HG03135 (cell line): ENCODE measurements around the gene ZBTB17.
"Not testable (repeated sequence)": the region's sequence is repeated elsewhere in the genome, so short reads cannot be mapped to it uniquely, and the experiment has no call there.

ENCODE experiments used
- ATAC-seq: cut with Tn5 transposase; IDR thresholded peaks from one replicate; pipeline ENCODE4 v1.9.1; 2021; ENCODE audit warnings: mild to moderate bottlenecking, moderate library complexity; ENCODE audit not compliant: unreplicated experiment

Gene ZBTB17

GRCh38 chr1:15988856-15989736 is 13.2 kb upstream of the ZBTB17 start:
- ATAC-seq: no peak

- ATAC-seq: no peak
Measured at GRCh38 chr1:15985611-15986297, 9.9 kb upstream of the ZBTB17 start.

- no peak for ATAC-seq
Measured at GRCh38 chr1:15983275-15983674, 7.4 kb upstream of the ZBTB17 start.

DNA sequence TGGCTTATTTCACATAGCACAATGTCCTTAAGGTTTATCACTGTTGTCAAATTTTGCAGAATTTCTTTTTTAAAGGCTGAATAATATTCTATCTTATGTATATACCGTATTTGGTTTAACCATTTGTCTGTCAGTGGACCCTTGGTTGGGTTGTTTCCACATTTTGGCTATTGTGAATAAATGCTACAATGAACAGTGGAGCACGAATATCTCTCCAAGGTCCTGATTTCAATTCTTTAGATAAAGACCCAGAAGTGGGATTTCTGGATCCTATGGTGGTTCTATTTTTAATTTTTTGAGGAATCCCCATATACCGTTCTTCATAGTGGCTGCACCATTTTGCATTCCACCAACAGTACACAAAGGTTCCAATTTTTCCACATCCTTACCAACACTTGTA is 5.8 kb upstream of the ZBTB17 start:
- no peak for ATAC-seq

DNA sequence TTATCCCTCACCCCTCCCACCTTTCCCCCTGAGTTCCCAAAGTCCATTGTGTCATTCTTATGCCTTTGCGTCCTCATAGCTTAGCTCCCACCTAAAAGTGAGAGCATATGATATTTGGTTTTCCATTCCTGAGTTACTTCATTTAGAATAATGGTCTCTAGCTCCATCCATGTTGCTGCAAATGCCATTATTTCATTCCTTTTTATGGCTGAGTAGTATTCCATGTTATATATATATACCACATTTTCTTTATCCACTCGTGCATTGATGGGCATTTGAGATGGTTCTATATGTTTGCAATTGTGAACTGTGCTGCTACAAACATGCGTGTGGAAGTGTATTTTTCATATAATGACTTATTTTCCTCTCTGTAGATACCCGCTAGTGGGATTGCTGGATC is 2.0 kb upstream of the ZBTB17 start:
- ATAC-seq: not testable (repeated sequence)

- ATAC-seq: peak; percentile 75
Measured at GRCh38 chr1:15975358-15975804, 520 bp downstream of the ZBTB17 start.

- ATAC-seq: peak; percentile 36
Measured at GRCh38 chr1:15974855-15975254, 1.0 kb downstream of the ZBTB17 start.

DNA sequence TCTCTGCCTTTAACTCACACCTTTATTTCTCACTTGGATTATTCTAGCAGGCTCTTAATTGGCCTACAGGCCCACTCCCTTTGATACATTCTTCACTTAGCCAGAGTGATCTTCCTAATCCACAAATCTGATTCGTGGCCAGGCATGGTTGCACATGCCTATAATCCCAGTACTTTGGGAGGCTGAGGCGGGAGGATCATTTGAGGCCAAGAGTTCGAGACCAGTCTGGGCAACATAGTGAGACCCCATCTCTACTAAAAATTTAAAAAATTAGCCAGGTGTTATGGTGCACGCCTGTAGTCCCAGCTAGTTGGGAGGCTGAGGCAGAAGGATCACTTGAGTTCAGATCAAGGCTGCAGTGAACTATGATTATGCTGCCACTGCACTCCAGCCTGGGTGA is 2.1 kb downstream of the ZBTB17 start:
- no peak for ATAC-seq

GRCh38 chr1:15972409-15972808 is 3.5 kb downstream of the ZBTB17 start:
- no peak for ATAC-seq

DNA sequence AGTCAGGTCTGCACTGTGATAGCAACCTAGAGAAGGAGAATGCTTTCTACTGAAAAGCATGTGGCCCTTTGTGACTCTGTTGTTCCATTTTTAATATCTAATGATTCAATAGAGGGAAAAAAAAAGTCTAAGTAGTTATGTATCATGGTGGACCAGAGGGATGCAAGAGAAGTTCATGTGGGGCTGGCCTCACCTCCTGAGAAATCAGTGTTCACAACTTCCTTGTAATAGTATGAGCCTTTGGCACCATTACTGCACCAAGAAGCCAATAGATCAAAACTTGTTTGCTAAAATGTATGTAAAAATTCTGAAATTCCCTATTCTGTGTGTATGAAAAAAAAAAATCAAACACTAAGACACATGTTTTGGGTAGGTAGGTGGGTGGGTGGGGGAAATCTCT is 5.0 kb downstream of the ZBTB17 start:
- no peak for ATAC-seq

DNA sequence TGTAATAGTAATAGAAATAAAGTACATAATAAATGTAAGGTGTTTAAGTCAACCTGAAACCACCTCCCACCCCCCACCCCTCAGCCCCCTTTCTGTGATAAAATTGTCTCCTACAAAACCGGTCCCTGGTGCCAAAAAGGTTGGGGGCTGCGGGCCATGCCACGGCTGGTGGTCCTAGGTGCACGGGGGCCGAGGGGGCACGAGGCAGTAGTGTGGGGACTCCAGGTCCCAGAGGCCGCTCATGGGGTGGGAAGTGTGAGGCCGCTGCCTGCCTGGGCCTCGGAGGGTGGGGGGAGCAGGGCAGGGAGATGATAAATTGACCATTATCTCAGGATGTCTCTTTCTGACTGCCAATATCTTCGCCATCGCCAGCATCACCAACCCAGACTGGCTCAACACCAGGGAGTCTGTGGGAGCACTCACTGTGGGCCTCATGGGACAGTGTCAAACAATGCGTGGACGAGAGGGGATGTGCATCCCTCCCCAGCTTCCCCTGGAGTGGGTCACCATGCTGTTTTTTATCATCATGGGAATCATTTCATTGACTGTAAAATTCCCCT is 6.5 kb downstream of the ZBTB17 start:
- ATAC-seq: no peak

DNA sequence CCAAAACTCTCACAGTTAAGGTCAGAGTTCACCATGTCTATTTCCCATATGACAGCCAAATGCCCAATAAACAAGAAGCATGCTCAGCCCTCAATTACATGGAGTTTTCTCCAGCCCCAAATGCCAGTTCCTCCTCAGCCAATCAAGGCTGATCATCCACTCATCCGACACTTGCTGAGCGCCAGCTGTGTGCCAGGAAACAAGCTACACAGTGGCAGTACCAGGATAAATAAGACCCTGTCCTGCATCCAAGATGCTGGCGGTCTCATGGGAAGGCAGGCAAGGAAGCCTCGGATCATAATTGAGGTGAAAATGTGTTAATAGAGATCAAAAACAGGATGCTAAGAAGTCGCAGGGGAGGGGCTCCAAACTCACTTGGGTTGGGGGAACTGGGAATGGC is 7.7 kb downstream of the ZBTB17 start:
- ATAC-seq: no peak

GRCh38 chr1:15966956-15967344 is 9.0 kb downstream of the ZBTB17 start:
- ATAC-seq: no peak

GRCh38 chr1:15966081-15966955 is 9.6 kb downstream of the ZBTB17 start:
- ATAC-seq: peak; percentile 68

- no peak for ATAC-seq
Measured at GRCh38 chr1:15965228-15965767, 10.6 kb downstream of the ZBTB17 start.

- ATAC-seq: peak; percentile 30
Measured at GRCh38 chr1:15963968-15964648, 11.8 kb downstream of the ZBTB17 start.

DNA sequence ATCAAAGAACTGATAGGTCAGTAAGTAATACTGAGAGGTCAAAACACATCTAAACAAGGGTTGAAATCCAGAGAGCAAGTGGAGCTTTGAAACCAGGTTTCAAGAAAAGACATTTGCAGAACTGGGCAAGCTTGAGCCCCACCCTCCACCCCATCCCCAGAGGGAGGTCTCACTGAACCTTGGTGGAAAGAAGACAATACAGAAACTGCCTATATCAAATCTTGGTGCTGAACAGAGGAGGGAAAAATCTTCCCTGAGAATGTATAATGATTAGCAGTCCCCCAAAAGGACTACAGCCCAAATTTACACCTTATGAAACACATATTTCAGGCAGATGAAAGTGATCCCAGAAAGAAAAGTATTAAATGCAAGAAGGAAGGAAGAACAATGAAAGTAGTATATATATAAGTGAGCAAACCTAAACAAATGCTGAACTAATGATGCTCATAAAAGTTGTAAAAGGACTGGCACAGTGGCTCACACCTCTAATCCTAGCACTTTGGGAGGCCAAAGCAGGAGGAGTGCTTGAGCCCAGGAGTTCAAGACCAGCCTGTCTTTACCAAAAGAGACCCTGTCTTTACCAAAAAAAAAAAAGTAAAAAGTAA is 12.4 kb downstream of the ZBTB17 start:
- no peak for ATAC-seq

DNA sequence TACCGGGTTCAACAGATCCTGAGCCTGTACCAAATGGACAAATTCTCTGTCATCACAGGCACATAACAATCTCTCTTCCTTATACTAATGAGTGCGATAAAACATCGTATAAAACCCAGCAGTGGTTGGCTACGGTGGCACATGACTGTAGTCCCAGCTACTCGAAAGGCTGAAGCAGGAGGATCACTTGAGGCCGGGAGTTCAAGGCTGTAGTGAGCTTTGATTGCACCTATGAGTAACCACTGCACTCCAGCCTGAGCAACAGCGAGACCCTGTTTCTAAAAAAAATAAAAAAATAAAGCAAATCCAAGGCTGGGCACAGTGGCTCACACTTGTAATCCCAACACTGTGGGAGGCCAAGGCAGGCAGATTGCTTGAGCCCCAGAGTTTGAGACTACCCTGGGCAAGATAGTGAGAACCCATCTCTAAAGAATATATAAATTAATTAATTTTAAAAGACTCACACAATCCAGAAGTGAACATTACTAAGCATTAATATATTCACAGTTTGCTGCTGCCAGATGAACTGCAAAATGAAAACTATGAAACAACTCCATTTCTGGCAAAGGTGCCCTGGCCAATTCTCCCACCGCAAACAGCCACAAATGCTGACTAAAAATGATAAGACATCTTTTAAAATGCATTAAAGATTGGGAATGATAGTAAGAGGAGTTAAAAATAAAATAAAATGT is 13.1 kb downstream of the ZBTB17 start:
- ATAC-seq: no peak

DNA sequence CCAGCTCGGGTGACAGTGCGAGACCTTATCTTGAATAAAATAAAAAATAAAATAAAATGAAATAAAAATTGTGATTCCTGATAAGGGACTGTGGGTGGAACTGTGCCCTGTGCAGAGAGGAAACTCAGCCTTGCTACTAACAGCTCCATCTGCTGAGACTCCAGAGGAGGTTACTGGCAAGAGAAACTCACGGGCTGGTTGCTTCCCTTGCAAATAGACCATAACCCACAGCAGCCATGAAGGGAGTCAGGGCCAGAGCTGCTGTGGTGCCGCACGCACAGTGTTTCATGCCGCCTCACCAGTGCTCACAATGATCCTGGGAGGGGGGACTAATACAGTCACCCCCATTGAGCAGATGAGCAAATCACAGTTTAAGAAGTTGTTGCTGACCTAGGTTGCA is 13.7 kb downstream of the ZBTB17 start:
- ATAC-seq: no peak
